DND-41 (cell line): ENCODE results near the gene MOB4.

Experiments
- EZH2 ChIP-seq: IDR thresholded peaks from 3 replicates; pipeline ENCODE4 v1.6.1; 2012; ENCODE audit warnings: borderline replicate concordance, low read depth, mild to moderate bottlenecking, moderate library complexity, low read length, inconsistent platforms; ENCODE audit not compliant: severe bottlenecking
- TF ChIP-seq, protein P1 (sequence below): IDR thresholded peaks from 2 replicates; pipeline ENCODE4 v1.5.1; 2012; ENCODE audit warnings: borderline replicate concordance, low read length, moderate library complexity, mild to moderate bottlenecking; ENCODE audit not compliant: poor library complexity, severe bottlenecking; ENCODE audit errors: extremely low read depth

GRCh38 chr2:197498937-197499593, 16.8 kb upstream of the MOB4 start:
- TF ChIP-seq, protein P1, sequence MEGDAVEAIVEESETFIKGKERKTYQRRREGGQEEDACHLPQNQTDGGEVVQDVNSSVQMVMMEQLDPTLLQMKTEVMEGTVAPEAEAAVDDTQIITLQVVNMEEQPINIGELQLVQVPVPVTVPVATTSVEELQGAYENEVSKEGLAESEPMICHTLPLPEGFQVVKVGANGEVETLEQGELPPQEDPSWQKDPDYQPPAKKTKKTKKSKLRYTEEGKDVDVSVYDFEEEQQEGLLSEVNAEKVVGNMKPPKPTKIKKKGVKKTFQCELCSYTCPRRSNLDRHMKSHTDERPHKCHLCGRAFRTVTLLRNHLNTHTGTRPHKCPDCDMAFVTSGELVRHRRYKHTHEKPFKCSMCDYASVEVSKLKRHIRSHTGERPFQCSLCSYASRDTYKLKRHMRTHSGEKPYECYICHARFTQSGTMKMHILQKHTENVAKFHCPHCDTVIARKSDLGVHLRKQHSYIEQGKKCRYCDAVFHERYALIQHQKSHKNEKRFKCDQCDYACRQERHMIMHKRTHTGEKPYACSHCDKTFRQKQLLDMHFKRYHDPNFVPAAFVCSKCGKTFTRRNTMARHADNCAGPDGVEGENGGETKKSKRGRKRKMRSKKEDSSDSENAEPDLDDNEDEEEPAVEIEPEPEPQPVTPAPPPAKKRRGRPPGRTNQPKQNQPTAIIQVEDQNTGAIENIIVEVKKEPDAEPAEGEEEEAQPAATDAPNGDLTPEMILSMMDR = no peak
- TF ChIP-seq EZH2 = no peak
